Keratinocyte (primary cell): ENCODE data around the gene PUDP. TPM values are rescaled to one million over a fixed set of nuclear protein-coding genes. Genes with fewer than 3 reads are reported as not detected.

Experiments
- DNase-seq: peaks from one replicate; pipeline ENCODE4 v3.0.0-alpha.2; 2011; ENCODE audit warnings: low read depth, missing footprints, low spot score
- FAIRE-seq: peaks from 2 replicates; lab custom pipeline; 2011; peaks lifted over from hg19 to GRCh38; lab: Jason Lieb, UNC
- H2AFZ ChIP-seq: 2 replicates; pipeline ENCODE4 v1.6.0; 2012; ENCODE audit warnings: low read length, control low read depth, inconsistent platforms; ENCODE audit not compliant: control insufficient read depth
- H3K27ac ChIP-seq: 2 replicates; pipeline ENCODE4 v1.5.1; 2011; ENCODE audit warnings: low read length; ENCODE audit not compliant: control insufficient read depth, insufficient read depth
- H3K27me3 ChIP-seq: 3 replicates; pipeline ENCODE4 v1.6.0; 2011; ENCODE audit warnings: low read length; ENCODE audit not compliant: control insufficient read depth, insufficient read depth; ENCODE audit errors: extremely low read depth
- H3K36me3 ChIP-seq, 2 experiments: 2 replicates in 1 of 2; 3 replicates in 1 of 2; pipeline ENCODE4 v1.5.1; 2011; ENCODE audit warnings: low read length in 2 of 2, mild to moderate bottlenecking in 1 of 2; ENCODE audit not compliant: control insufficient read depth in 2 of 2, insufficient read depth in 2 of 2; ENCODE audit errors: extremely low read depth in 1 of 2
- H3K4me1 ChIP-seq: 3 replicates; pipeline ENCODE4 v1.5.1; 2011; ENCODE audit warnings: low read length; ENCODE audit not compliant: control insufficient read depth, insufficient read depth; ENCODE audit errors: extremely low read depth
- H3K4me2 ChIP-seq: 3 replicates; pipeline ENCODE4 v1.6.0; 2011; ENCODE audit warnings: low read depth, low read length; ENCODE audit not compliant: control insufficient read depth, insufficient read depth; ENCODE audit errors: extremely low read depth
- H3K4me3 ChIP-seq, 3 experiments: fragments of 200-600 bp in 1 of 3; sonication (generic) in 1 of 3; 2 replicates in 2 of 3; 3 replicates in 1 of 3; pipeline ENCODE4 v1.5.1; 2011 to 2016; ENCODE audit warnings: low read length in 3 of 3, mild to moderate bottlenecking in 3 of 3, control low read depth in 2 of 3, inconsistent platforms in 1 of 3, low read depth in 1 of 3, mixed read lengths in 1 of 3, mixed run types in 1 of 3, moderate library complexity in 1 of 3; ENCODE audit not compliant: control insufficient read depth in 2 of 3, insufficient read depth in 2 of 3; ENCODE audit errors: extremely low read depth in 1 of 3
- H3K79me2 ChIP-seq: 2 replicates; pipeline ENCODE4 v1.6.0; 2012; ENCODE audit warnings: low read length; ENCODE audit not compliant: control insufficient read depth, insufficient read depth
- H3K9ac ChIP-seq: 3 replicates; pipeline ENCODE4 v1.6.0; 2011; ENCODE audit warnings: low read length; ENCODE audit not compliant: control insufficient read depth, insufficient read depth; ENCODE audit errors: extremely low read depth
- H3K9me1 ChIP-seq: 3 replicates; pipeline ENCODE4 v1.6.0; 2011; ENCODE audit warnings: low read length; ENCODE audit not compliant: control insufficient read depth, insufficient read depth; ENCODE audit errors: extremely low read depth
- H3K9me3 ChIP-seq: 2 replicates; pipeline ENCODE4 v1.5.1; 2012; ENCODE audit warnings: low read depth, low read length; ENCODE audit not compliant: control insufficient read depth
- H4K20me1 ChIP-seq: 3 replicates; pipeline ENCODE4 v1.6.0; 2011; ENCODE audit warnings: low read length; ENCODE audit not compliant: control insufficient read depth, insufficient read depth; ENCODE audit errors: extremely low read depth
- CTCF ChIP-seq, 3 experiments: IDR thresholded peaks in 1 of 3; conservative IDR thresholded peaks in 1 of 3; optimal IDR thresholded peaks in 1 of 3; 2 replicates in 2 of 3; 3 replicates in 1 of 3; pipeline versions ENCODE3 to v1.5.1; 2011; ENCODE audit warnings: low read length in 3 of 3, mild to moderate bottlenecking in 3 of 3, moderate library complexity in 2 of 3, control low read depth in 1 of 3, inconsistent platforms in 1 of 3; ENCODE audit not compliant: insufficient read depth in 2 of 3; ENCODE audit errors: extremely low read depth in 1 of 3
- EZH2 ChIP-seq: IDR thresholded peaks from one replicate; pipeline ENCODE4 v1.6.1; 2012; ENCODE audit warnings: inconsistent platforms, mild to moderate bottlenecking, low read length, moderate library complexity
- dilution Hi-C: fragments of 300-500 bp; cut with MboI; formaldehyde crosslinking; loops from one replicate; pipeline ENCODE4 v1.7.0; 2020; ENCODE audit warnings: low sequenced_read_pairs; ENCODE audit not compliant: extremely low pct_ligation_motif_present
- polyA plus RNA-seq, 5 experiments: library from polyadenylated mRNA; depleted of rRNA in 3 of 5; stranded (reverse) in 3 of 5; stranded (forward) in 1 of 5; unstranded in 1 of 5; fragments of >200 nt; gene quantifications; 1 replicate in 1 of 5; 2 replicates in 3 of 5; 3 replicates in 1 of 5; pipeline versions ENCODE4 v1.2.1 to v1.2.3, GENCODE V29; 2011 to 2012; ENCODE audit warnings: missing spikeins in 2 of 5, low read depth in 1 of 5, low replicate concordance in 1 of 5

The PUDP gene
- polyA plus RNA-seq, 1 donor (not counting 4 experiments of a cell fraction or from before 2014, with no cell fraction given) = 48.0 TPM

GRCh38 chrX:7082556-7082955 lies 65.4 kb downstream of the PUDP start:
- Histone ChIP-seq H3K9me3 (no peaks in the 10 kb centered on the region), H3K36me3 (peaks cover 2% of the 10 kb centered on the region in 2 experiments), H3K79me2 (no peaks in the 10 kb centered on the region), H4K20me1 (peaks cover 37% of the 10 kb centered on the region), H3K9me1 (no peaks in the 10 kb centered on the region), H3K27me3 (no peaks in the 10 kb centered on the region), H3K4me1 (peaks cover 12% of the 10 kb centered on the region), H3K4me2 (no peak overlapping the region), H3K9ac (no peak overlapping the region), H3K27ac (no peak overlapping the region), H3K4me3 (no peak overlapping the region), H2AFZ (no peak overlapping the region)
- DNase-seq = no peak
- TF ChIP-seq CTCF (optimal IDR thresholded peaks at IDR 0.05 in 1 of 3, IDR thresholded peaks at IDR 0.05 in 1 of 3, conservative IDR thresholded peaks at IDR 0.05 in 1 of 3; ENCODE audit: extremely low read depth in 1 of 3, insufficient read depth in 2 of 3, low read length in 3 of 3) = no peak
- TF ChIP-seq EZH2 = no peak
- dilution Hi-C loops = no loop called here
- FAIRE-seq = no peak

DNA sequence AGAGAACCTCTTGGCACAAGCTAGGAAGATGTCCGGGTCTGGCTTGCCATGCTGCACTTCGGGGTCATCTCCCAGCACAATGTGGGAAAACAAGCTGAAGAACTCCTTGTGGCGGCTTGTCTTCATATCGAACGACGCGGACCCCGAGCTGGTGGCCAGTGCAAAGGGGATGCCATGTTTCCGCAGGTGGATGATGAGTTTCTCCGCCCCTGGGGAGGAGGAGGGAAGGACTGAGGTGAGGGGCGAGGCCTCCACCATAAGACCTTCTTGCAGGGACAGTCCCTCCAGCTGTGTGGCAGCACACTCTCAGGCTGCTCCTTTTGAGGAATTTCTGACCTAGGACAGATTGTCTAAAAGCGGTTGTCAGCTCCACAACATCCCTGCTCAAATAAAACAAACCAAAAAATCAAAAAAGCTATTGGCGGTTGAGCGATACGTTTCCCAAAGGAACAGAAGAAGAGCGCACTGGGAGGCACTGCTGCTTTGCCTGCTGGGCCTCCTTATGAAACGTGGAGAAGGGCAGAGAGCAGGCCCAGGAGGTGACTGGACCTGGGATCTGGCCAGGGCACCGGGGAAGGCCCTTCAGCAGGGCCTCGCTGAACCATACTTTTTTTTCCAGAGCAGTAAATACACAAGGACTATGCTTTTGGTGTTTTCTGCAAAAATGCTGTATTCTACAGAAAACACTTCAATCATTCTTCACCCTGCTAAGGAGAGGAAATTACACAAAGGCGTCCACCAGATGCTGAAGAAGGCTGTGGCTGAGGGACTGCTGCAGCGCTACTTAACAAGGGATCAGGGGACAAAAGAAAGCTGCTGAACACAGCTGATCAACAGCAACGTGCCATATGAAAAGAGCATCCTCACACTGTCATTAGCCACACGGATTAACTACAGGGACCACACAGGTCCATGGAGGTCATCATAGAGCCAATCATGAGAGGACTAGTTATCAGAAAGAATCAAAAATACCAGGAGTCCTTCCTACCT lies 70.4 kb downstream of the PUDP start:
- Histone ChIP-seq H2AFZ (no peak overlapping the region), H4K20me1 (peaks cover 11% of the 10 kb centered on the region), H3K9ac (no peak overlapping the region), H3K4me1 (peaks cover 29% of the 10 kb centered on the region), H3K79me2 (no peaks in the 10 kb centered on the region), H3K27ac (no peak overlapping the region), H3K9me3 (no peaks in the 10 kb centered on the region), H3K4me3 (no peak overlapping the region), H3K9me1 (no peaks in the 10 kb centered on the region), H3K36me3 (peaks cover under 1 to 2% of the 10 kb centered on the region in 2 experiments), H3K27me3 (no peaks in the 10 kb centered on the region), H3K4me2 (no peak overlapping the region)
- TF ChIP-seq EZH2 = no peak
- TF ChIP-seq CTCF (optimal IDR thresholded peaks at IDR 0.05 in 1 of 3, IDR thresholded peaks at IDR 0.05 in 1 of 3, conservative IDR thresholded peaks at IDR 0.05 in 1 of 3; ENCODE audit: extremely low read depth in 1 of 3, insufficient read depth in 2 of 3, low read length in 3 of 3) = no peak
- dilution Hi-C loops = no loop called here
- FAIRE-seq = no peak
- no peak for DNase-seq
